DND-41 (cell line): ENCODE results near the gene ARHGAP8.

Source experiments
- ATAC-seq: fragments of 200-7000 bp; cut with Tn5 transposase; 3 replicates; pipeline ENCODE4 v1.9.1; 2021; ENCODE audit warnings: low read depth; ENCODE audit not compliant: insufficient read depth
- DNase-seq: peaks from one replicate; pipeline ENCODE4 v3.0.0-alpha.2; 2020
- H2AFZ ChIP-seq: 2 replicates; pipeline ENCODE4 v1.6.0; 2012; ENCODE audit warnings: low read depth, low read length
- H3K27ac ChIP-seq: 2 replicates; pipeline ENCODE4 v1.5.1; 2012; ENCODE audit warnings: low read length, inconsistent platforms
- H3K27me3 ChIP-seq: fragments of 200-600 bp; sonication (generic); 2 replicates; pipeline ENCODE4 v1.6.0; 2012; ENCODE audit warnings: low read length, mild to moderate bottlenecking, inconsistent platforms; ENCODE audit not compliant: insufficient read depth, poor library complexity
- H3K36me3 ChIP-seq: 2 replicates; pipeline ENCODE4 v1.5.1; 2012; ENCODE audit warnings: low read length, inconsistent platforms; ENCODE audit not compliant: insufficient read depth
- H3K4me1 ChIP-seq: 2 replicates; pipeline ENCODE4 v1.5.1; 2012; ENCODE audit warnings: mild to moderate bottlenecking, low read length; ENCODE audit not compliant: insufficient read depth
- H3K4me2 ChIP-seq: 2 replicates; pipeline ENCODE4 v1.6.0; 2012; ENCODE audit warnings: mild to moderate bottlenecking, moderate library complexity, low read length, inconsistent platforms; ENCODE audit not compliant: insufficient read depth
- H3K4me3 ChIP-seq, 2 experiments: fragments of 200-600 bp in 1 of 2; shearing (Covaris generic) in 1 of 2; 2 replicates each; pipeline ENCODE4 v1.5.1; 2012 to 2016; ENCODE audit warnings: inconsistent platforms in 2 of 2, low read length in 2 of 2, mild to moderate bottlenecking in 2 of 2, low read depth in 1 of 2, moderate library complexity in 1 of 2
- H3K79me2 ChIP-seq: 2 replicates; pipeline ENCODE4 v1.6.0; 2012; ENCODE audit warnings: low read length, inconsistent platforms; ENCODE audit not compliant: insufficient read depth
- H3K9ac ChIP-seq: 2 replicates; pipeline ENCODE4 v1.6.0; 2012; ENCODE audit warnings: low read depth, mild to moderate bottlenecking, inconsistent platforms, low read length, moderate library complexity
- H3K9me3 ChIP-seq: 2 replicates; pipeline ENCODE4 v1.5.1; 2012; ENCODE audit warnings: low read length, moderate library complexity, mild to moderate bottlenecking, inconsistent platforms; ENCODE audit not compliant: insufficient read depth, severe bottlenecking
- H4K20me1 ChIP-seq: 2 replicates; pipeline ENCODE4 v1.6.0; 2012; ENCODE audit warnings: low read length; ENCODE audit not compliant: insufficient read depth
- CTCF ChIP-seq: IDR thresholded peaks from 2 replicates; pipeline ENCODE4 v1.5.1; 2012; ENCODE audit warnings: borderline replicate concordance, low read length, moderate library complexity, mild to moderate bottlenecking; ENCODE audit not compliant: poor library complexity, severe bottlenecking; ENCODE audit errors: extremely low read depth
- EZH2 ChIP-seq: IDR thresholded peaks from 3 replicates; pipeline ENCODE4 v1.6.1; 2012; ENCODE audit warnings: borderline replicate concordance, low read depth, mild to moderate bottlenecking, moderate library complexity, low read length, inconsistent platforms; ENCODE audit not compliant: severe bottlenecking

ARHGAP8 gene

DNA sequence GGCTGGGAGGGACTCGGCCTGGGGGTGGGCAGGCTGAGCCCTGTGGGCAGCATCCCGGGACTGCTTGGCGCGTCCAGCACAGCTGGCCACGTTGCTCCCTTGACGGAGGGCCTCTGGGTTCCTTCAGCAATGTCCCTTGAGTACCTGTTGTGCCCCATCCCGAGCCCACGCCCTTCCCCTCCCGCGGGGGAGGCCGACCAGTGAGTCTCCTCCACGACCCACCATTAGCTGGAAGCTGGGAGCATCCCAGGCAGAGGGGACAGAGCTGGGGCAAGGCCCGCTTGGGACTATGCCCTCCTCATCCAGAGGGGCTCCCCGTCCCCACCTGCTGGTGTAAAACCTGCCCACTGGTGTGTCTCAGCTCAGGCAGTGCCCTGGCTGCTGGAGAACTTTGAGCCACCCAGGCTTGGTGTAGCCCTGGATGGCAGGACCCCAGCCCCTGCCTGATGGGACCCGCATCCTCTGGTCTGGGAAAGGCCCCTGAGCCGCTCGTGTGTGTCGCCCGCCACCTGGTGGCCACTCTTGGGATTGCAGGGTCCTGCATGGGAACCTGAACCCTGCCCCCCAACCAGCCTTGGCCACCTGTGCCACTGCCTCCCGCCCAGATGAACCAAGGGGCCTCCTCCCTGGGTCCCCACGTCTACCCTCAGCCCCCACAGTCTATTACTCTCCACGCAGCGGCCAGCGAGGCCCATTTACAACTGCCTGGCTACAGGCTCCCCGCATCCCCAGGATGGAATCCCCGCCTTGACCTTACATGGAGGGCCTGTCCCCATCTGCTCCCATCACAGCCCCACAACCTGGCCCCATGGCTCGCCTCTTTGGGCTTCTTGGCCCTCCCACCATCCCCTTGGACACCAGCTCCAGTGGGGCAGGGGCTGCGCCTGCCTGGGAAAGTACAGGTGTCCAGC, 16.6 kb upstream of the ARHGAP8 start:
- Histone ChIP-seq H3K4me1 (no peaks in the 10 kb centered on the region), H3K27me3 (no peaks in the 10 kb centered on the region), H3K27ac (no peak overlapping the region), H3K4me3 (no peak overlapping the region), H2AFZ (no peak overlapping the region), H3K36me3 (no peaks in the 10 kb centered on the region), H3K9ac (no peak overlapping the region), H4K20me1 (peaks cover 26% of the 10 kb centered on the region), H3K9me3 (no peaks in the 10 kb centered on the region), H3K79me2 (no peaks in the 10 kb centered on the region), H3K4me2 (no peak overlapping the region)
- ATAC-seq, result peak; percentile 73
- DNase-seq, result peak; percentile 82
- TF ChIP-seq EZH2, result no peak
- peak; percentile 99 for TF ChIP-seq CTCF

GRCh38 chr22:44736581-44737405, 15.6 kb upstream of the ARHGAP8 start:
- Histone ChIP-seq H3K79me2 (no peaks in the 10 kb centered on the region), H3K4me3 (no peak overlapping the region), H3K4me1 (no peaks in the 10 kb centered on the region), H3K27ac (no peak overlapping the region), H4K20me1 (peaks cover 19% of the 10 kb centered on the region), H3K9ac (no peak overlapping the region), H3K4me2 (no peak overlapping the region), H2AFZ (no peak overlapping the region), H3K9me3 (no peaks in the 10 kb centered on the region), H3K27me3 (no peaks in the 10 kb centered on the region), H3K36me3 (no peaks in the 10 kb centered on the region)
- no peak for TF ChIP-seq CTCF
- TF ChIP-seq EZH2, result no peak
- DNase-seq (no peak), ATAC-seq (no peak)

DNA sequence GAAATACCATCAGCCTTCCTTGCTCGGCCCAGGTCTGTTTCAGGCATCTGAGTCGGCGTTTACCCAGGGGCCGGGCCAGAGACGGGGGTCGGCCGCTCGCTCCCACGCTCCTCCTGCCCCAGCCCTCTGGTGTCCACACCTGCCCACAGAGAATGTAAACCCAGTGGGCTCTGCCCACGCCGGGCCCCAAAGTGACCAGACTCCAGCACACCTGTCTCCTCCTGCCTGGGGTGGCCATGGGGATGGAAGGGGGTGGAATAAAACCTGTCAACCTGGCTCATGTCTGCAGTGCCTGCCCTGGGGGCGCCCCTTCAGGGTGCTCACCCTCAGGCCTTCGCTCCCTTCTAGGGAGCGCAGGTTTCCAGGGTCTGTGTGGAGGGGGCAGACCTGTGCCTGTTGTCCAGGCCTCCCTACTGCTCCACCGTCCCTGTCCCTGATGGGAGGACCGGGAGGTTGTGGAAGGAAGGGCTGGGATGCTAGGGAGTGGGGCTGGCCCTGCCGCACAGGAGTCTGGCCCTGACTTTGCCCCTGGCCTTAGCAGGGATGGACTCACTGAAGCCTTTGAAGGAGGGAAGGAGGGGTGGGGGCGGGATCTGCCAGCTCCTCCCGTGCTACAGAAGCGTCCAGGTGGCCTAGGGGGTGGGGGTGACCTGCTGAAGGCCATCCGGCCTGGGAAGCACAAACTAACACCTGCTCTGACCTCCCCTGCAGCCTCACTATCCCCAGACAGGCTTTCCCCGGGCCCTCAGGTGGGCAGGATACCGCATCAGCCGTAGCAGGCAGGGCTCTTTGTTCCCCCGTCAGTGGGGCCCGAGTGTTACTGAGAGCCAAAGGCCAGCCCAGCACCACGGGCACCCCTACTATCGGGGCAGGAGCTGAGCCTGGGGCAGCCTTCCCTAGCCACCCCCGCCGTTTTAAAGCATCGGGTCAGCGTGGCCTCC, 14.7 kb upstream of the ARHGAP8 start:
- Histone ChIP-seq H3K9me3 (no peaks in the 10 kb centered on the region), H3K36me3 (no peaks in the 10 kb centered on the region), H3K79me2 (no peaks in the 10 kb centered on the region), H3K9ac (no peak overlapping the region), H3K4me2 (no peak overlapping the region), H3K27ac (no peak overlapping the region), H4K20me1 (peaks cover 19% of the 10 kb centered on the region), H3K27me3 (no peaks in the 10 kb centered on the region), H3K4me3 (no peak overlapping the region), H3K4me1 (no peaks in the 10 kb centered on the region), H2AFZ (no peak overlapping the region)
- no peak for DNase-seq
- ATAC-seq, result no peak
- TF ChIP-seq CTCF (no peak), EZH2 (no peak)
